BE2C (cell line): ENCODE data around the gene USP50.
"Not testable (repeated sequence)": the region's sequence is repeated elsewhere in the genome, so short reads cannot be mapped to it uniquely, and the experiment has no call there.

Experiments used
- DNase-seq: peaks from one replicate; pipeline ENCODE4 v3.0.0-alpha.2; 2020
- H3K27me3 ChIP-seq: fragments of 250-450 bp; sonication (Bioruptor Pico); 2 replicates; pipeline ENCODE4 v1.5.1; 2020; ENCODE audit warnings: mild to moderate bottlenecking
- H3K36me3 ChIP-seq: fragments of 250-450 bp; sonication (Bioruptor Pico); 2 replicates; pipeline ENCODE4 v1.5.1; 2020; ENCODE audit warnings: mild to moderate bottlenecking
- H3K4me1 ChIP-seq: fragments of 250-450 bp; sonication (Bioruptor Pico); 2 replicates; pipeline ENCODE4 v1.5.1; 2020
- H3K4me3 ChIP-seq: 2 replicates; pipeline ENCODE4 v1.5.1; 2011; ENCODE audit warnings: low read depth, low read length
- H3K9me3 ChIP-seq: fragments of 250-450 bp; sonication (Bioruptor Pico); 2 replicates; pipeline ENCODE4 v1.5.1; 2020
- TF ChIP-seq, protein P1 (sequence below): IDR thresholded peaks from 2 replicates; pipeline ENCODE4 v1.5.1; 2012; ENCODE audit warnings: mild to moderate bottlenecking, low read depth, low read length

USP50 gene

GRCh38 chr15:50519740-50520425, 26.6 kb downstream of the USP50 start:
- H3K4me3 ChIP-seq, result no peak overlapping the region
- H3K9me3 ChIP-seq, result no peaks in the 10 kb centered on the region
- H3K36me3 ChIP-seq, result no peaks in the 10 kb centered on the region
- peaks cover 3% of the 10 kb centered on the region; the same call in 1 of the 2 replicates for H3K27me3 ChIP-seq
- H3K4me1 ChIP-seq, result no peaks in the 10 kb centered on the region
- TF ChIP-seq, protein P1, sequence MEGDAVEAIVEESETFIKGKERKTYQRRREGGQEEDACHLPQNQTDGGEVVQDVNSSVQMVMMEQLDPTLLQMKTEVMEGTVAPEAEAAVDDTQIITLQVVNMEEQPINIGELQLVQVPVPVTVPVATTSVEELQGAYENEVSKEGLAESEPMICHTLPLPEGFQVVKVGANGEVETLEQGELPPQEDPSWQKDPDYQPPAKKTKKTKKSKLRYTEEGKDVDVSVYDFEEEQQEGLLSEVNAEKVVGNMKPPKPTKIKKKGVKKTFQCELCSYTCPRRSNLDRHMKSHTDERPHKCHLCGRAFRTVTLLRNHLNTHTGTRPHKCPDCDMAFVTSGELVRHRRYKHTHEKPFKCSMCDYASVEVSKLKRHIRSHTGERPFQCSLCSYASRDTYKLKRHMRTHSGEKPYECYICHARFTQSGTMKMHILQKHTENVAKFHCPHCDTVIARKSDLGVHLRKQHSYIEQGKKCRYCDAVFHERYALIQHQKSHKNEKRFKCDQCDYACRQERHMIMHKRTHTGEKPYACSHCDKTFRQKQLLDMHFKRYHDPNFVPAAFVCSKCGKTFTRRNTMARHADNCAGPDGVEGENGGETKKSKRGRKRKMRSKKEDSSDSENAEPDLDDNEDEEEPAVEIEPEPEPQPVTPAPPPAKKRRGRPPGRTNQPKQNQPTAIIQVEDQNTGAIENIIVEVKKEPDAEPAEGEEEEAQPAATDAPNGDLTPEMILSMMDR, result no peak
- no peak for DNase-seq

DNA sequence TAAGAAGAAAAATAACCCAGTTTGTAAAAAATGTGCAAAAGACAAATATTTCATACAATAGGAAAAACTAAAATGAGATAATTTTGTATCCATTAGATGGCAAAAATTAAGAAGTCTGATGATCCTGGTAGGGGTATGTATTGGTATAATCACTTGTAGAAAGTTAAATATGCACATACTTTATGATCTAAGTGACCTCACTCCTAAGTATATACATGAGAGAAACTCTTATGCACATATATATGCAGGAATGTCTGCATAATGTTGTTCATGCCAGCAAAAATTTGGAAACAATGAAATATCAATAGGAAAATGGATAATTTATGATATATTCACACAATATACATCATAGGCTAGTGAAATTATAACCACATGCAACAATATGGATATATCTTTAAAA, 33.5 kb downstream of the USP50 start:
- H3K9me3 ChIP-seq, result no peaks in the 10 kb centered on the region
- DNase-seq, result no peak
- no peaks in the 10 kb centered on the region for H3K36me3 ChIP-seq
- TF ChIP-seq, protein P1, result no peak
- no peak overlapping the region for H3K4me3 ChIP-seq
- no peaks in the 10 kb centered on the region for H3K27me3 ChIP-seq
- no peaks in the 10 kb centered on the region for H3K4me1 ChIP-seq

GRCh38 chr15:50506121-50506520, 40.3 kb downstream of the USP50 start:
- peak; percentile 35 for DNase-seq
- TF ChIP-seq, protein P1, result no peak
- peak overlapping the region; percentile 47 for H3K4me3 ChIP-seq
- peaks cover 2% of the 10 kb centered on the region; the same call in 1 of the 2 replicates for H3K36me3 ChIP-seq
- H3K27me3 ChIP-seq, result no peaks in the 10 kb centered on the region
- H3K9me3 ChIP-seq, result no peaks in the 10 kb centered on the region
- H3K4me1 ChIP-seq, result no peaks in the 10 kb centered on the region

DNA sequence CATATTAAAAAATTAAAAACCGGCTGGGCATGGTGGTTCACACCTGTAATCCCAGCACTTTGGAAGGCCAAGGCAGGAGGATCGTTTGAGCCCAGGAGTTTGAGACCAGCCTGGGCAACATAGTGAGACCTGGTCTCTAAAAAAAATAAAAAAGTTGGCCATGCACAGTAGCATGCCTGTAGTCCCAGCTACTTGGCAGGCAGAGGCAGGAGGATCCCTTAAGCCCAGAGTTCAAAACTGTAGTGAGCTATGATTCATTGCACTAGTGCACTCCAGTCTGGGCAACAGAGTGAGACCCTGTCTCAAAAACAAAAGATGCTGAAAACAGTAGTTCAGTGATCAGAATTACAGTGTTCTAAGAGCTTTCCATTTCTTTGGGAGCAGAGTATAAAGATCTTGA, 40.8 kb downstream of the USP50 start:
- H3K9me3 ChIP-seq, H3K4me3 ChIP-seq, DNase-seq, H3K36me3 ChIP-seq, H3K27me3 ChIP-seq, H3K4me1 ChIP-seq: not testable (repeated sequence)

- H3K9me3 ChIP-seq, result no peaks in the 10 kb centered on the region
- DNase-seq, result no peak
- peaks cover 21% of the 10 kb centered on the region for H3K36me3 ChIP-seq
- H3K27me3 ChIP-seq, result no peaks in the 10 kb centered on the region
- TF ChIP-seq, protein P1, result no peak
- H3K4me1 ChIP-seq, result no peaks in the 10 kb centered on the region
- no peak overlapping the region for H3K4me3 ChIP-seq
Measured at GRCh38 chr15:50503144-50503543, 43.3 kb downstream of the USP50 start.

DNA sequence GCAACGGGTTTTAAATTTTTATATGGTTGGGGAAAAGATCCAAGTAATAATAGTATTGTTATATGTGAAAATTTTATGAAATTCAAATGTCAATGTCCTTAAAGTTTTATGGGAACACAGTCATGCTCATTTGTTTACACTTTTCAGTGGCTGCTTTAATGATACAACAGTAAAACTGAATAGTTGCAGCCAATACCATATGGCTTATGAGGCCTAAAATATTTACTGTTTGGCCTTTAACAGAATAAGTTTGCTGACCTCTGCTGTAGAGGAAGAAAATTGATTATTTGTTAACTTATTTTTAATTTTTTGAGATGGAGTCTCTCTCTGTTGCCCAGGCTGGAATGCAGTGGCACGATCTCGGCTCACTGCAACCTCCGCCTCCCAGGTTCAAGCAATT, 44.7 kb downstream of the USP50 start:
- H3K4me1 ChIP-seq, result no peaks in the 10 kb centered on the region
- TF ChIP-seq, protein P1, result no peak
- DNase-seq, result no peak
- H3K9me3 ChIP-seq, result no peaks in the 10 kb centered on the region
- peaks cover 34% of the 10 kb centered on the region for H3K36me3 ChIP-seq
- no peak overlapping the region for H3K4me3 ChIP-seq
- no peaks in the 10 kb centered on the region for H3K27me3 ChIP-seq
